CD4-positive, alpha-beta T cell (primary cell): ENCODE results near the gene HADH. TPM values are rescaled to one million over a fixed set of nuclear protein-coding genes. Genes with fewer than 3 reads are reported as not detected.
"Not testable (repeated sequence)": the region's sequence is repeated elsewhere in the genome, so short reads cannot be mapped to it uniquely, and the experiment has no call there.

Source experiments
- ATAC-seq: fragments of 200-7000 bp; cut with Tn5 transposase; one replicate; pipeline ENCODE4 v1.10.0; 2022; ENCODE audit warnings: mild to moderate bottlenecking; ENCODE audit not compliant: poor library complexity
- CTCF ChIA-PET: fragments of 350-600 bp; sonication (Branson Sonifier 250); formaldehyde crosslinking; loops from one replicate; lab custom pipeline; 2021; ENCODE audit warnings: antibody characterized with exemption, inconsistent platforms; lab: Charles Lee
- POLR2A ChIA-PET: fragments of 350-600 bp; sonication (Branson Sonifier 250); formaldehyde crosslinking; loops from one replicate; lab custom pipeline; 2021; ENCODE audit warnings: antibody characterized with exemption, inconsistent platforms; lab: Charles Lee
- DNase-seq, 14 experiments: peaks; one replicate each; pipeline ENCODE4 v3.0.0-alpha.2; 2013 to 2020; ENCODE audit warnings: mixed read lengths in 2 of 14
- H3K27ac ChIP-seq, 2 donors: one replicate each; pipeline versions ENCODE4 v1.5.1 to v1.7.0; 2013; ENCODE audit warnings: low read length in 2 of 2, low read depth in 1 of 2, mild to moderate bottlenecking in 1 of 2
- H3K27me3 ChIP-seq, 2 experiments: 1 replicate in 1 of 2; 2 replicates in 1 of 2; pipeline versions ENCODE4 v1.6.1 to v1.7.0; 2013; ENCODE audit warnings: low read length in 2 of 2, control low read depth in 1 of 2, mild to moderate bottlenecking in 1 of 2, moderate library complexity in 1 of 2; ENCODE audit not compliant: insufficient read depth in 2 of 2, control insufficient read depth in 1 of 2
- H3K36me3 ChIP-seq: one replicate; pipeline ENCODE4 v1.6.1; 2013; ENCODE audit warnings: low read length, control low read depth; ENCODE audit not compliant: insufficient read depth
- H3K4me1 ChIP-seq: one replicate; pipeline ENCODE4 v1.6.1; 2013; ENCODE audit warnings: low read length, control low read depth; ENCODE audit not compliant: insufficient read depth
- H3K4me3 ChIP-seq: one replicate; pipeline ENCODE4 v1.5.1; 2013; ENCODE audit warnings: mild to moderate bottlenecking, low read length, moderate library complexity
- H3K9me3 ChIP-seq, 2 experiments: 1 replicate in 1 of 2; 2 replicates in 1 of 2; pipeline versions ENCODE4 v1.6.1 to v1.7.0; 2013; ENCODE audit warnings: low read length in 2 of 2, mild to moderate bottlenecking in 2 of 2, control low read depth in 1 of 2, moderate library complexity in 1 of 2; ENCODE audit not compliant: control insufficient read depth in 1 of 2, insufficient read depth in 1 of 2
- H3K27ac Mint-ChIP-seq: one replicate; pipeline ENCODE4 v1.8.0; 2020; ENCODE audit warnings: mixed read lengths
- H3K27me3 Mint-ChIP-seq: one replicate; pipeline ENCODE4 v1.8.0; 2021; ENCODE audit warnings: mixed read lengths
- H3K36me3 Mint-ChIP-seq: one replicate; pipeline ENCODE4 v1.8.0; 2021; ENCODE audit warnings: low read depth, mixed read lengths
- H3K4me1 Mint-ChIP-seq: one replicate; pipeline ENCODE4 v1.8.0; 2021; ENCODE audit warnings: low read depth, mixed read lengths
- H3K4me3 Mint-ChIP-seq: one replicate; pipeline ENCODE4 v1.8.0; 2020; ENCODE audit warnings: mild to moderate bottlenecking, mixed read lengths
- H3K9me3 Mint-ChIP-seq: one replicate; pipeline ENCODE4 v1.8.0; 2020; ENCODE audit warnings: mixed read lengths
- intact Hi-C, 2 experiments: fragments of 100-400 bp; cut with DNase I in 1 of 2; cut with micrococcal nuclease in 1 of 2; formaldehyde crosslinking; loops; one replicate each; pipeline versions ENCODE4 v1.15.1 to v1.9.0; 2023 to 2025; cut with DNase I, micrococcal nuclease
- total RNA-seq, 174 experiments: library from RNA in 2 of 174; stranded (reverse) in 2 of 174; gene quantifications; one replicate each; pipeline ENCODE4 v1.2.3 and lab custom pipeline; 2021 to 2026
- TF ChIP-seq, protein P1 (sequence below): fragments of 200-600 bp; IDR thresholded peaks from one replicate; pipeline ENCODE4 v1.8.0; 2022; ENCODE audit warnings: antibody characterized with exemption, mild to moderate bottlenecking

Gene HADH
- total RNA-seq, 2 experiments from 2014 or later: 16.1 to 16.3 TPM

DNA sequence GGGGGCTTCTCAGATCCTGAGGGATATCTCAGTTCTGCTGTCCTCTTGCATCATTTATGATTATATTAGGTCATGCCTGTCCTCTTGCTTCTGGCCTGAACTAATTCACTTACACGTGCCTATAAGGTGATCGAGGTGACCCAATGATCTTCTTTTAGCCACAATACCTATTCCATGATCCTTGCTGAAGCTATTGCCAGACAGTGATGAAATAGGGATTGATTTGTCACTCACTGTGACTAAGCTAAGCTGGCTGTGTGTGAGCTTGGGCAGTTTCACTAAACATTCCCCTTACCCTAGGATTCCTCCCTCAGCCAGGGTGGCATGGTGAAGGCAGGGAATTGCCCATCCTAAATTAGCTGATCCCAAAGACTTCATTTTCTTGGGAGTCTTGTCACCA is 19.0 kb downstream of the HADH start:
- H3K36me3 Mint-ChIP-seq: peaks cover 41% of the 10 kb centered on the region
- H3K4me1 ChIP-seq: peaks cover 15% of the 10 kb centered on the region
- peaks cover 11% of the 10 kb centered on the region for H3K36me3 ChIP-seq
- peaks cover 40% of the 10 kb centered on the region for H3K4me1 Mint-ChIP-seq
- H3K27me3 ChIP-seq: no peaks in the 10 kb centered on the region
- no peak overlapping the region for H3K4me3 Mint-ChIP-seq
- ATAC-seq: no peak
- TF ChIP-seq, protein P1, sequence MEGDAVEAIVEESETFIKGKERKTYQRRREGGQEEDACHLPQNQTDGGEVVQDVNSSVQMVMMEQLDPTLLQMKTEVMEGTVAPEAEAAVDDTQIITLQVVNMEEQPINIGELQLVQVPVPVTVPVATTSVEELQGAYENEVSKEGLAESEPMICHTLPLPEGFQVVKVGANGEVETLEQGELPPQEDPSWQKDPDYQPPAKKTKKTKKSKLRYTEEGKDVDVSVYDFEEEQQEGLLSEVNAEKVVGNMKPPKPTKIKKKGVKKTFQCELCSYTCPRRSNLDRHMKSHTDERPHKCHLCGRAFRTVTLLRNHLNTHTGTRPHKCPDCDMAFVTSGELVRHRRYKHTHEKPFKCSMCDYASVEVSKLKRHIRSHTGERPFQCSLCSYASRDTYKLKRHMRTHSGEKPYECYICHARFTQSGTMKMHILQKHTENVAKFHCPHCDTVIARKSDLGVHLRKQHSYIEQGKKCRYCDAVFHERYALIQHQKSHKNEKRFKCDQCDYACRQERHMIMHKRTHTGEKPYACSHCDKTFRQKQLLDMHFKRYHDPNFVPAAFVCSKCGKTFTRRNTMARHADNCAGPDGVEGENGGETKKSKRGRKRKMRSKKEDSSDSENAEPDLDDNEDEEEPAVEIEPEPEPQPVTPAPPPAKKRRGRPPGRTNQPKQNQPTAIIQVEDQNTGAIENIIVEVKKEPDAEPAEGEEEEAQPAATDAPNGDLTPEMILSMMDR: no peak
- no peaks in the 10 kb centered on the region for H3K9me3 Mint-ChIP-seq
- DNase-seq: no peak
- H3K9me3 ChIP-seq: no peaks in the 10 kb centered on the region
- POLR2A ChIA-PET: no interaction called here
- intact Hi-C loops: no loop called here
- H3K27ac Mint-ChIP-seq: no peak overlapping the region
- no peak overlapping the region for H3K27ac ChIP-seq
- H3K27me3 Mint-ChIP-seq: no peaks in the 10 kb centered on the region
- CTCF ChIA-PET: interaction anchor here (1.1 kb wide), 1 partner anchor 10 kb away, joined by 4 read pairs; no protein-coding TSS in a partner anchor
- no peak overlapping the region for H3K4me3 ChIP-seq

DNA sequence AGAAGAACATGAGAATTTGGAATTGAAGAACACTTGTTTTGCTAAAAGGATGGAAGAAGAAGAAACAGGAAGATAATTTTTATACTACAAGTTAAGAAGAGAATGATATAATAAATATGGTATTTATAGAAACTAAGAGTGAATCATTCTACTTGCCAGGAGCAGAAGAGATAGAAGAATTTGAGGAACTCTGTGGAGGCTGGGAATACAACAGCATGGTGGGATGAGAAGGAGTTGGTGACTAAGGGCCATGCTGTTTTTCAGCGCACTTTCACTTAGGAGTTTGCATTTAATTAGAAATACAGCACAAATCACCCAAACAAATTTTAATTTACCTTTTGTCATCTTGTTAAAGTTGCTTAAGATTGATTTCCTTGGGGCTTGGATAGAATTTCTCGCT is 20.5 kb downstream of the HADH start:
- Histone ChIP-seq H3K36me3 (peaks cover 12% of the 10 kb centered on the region), H3K4me1 (peaks cover 8% of the 10 kb centered on the region), H3K27ac (no peak overlapping the region), H3K9me3 (no peaks in the 10 kb centered on the region), H3K4me3 (no peak overlapping the region), H3K27me3 (no peaks in the 10 kb centered on the region)
- TF ChIP-seq, protein P1: no peak
- Mint-ChIP-seq H3K9me3 (no peaks in the 10 kb centered on the region), H3K4me1 (peaks cover 26% of the 10 kb centered on the region), H3K27me3 (no peaks in the 10 kb centered on the region), H3K27ac (no peak overlapping the region), H3K36me3 (peaks cover 55% of the 10 kb centered on the region), H3K4me3 (no peak overlapping the region)
- no peak for ATAC-seq
- DNase-seq: no peak
- POLR2A ChIA-PET: no interaction called here
- CTCF ChIA-PET: interaction anchor here (1.3 kb wide), 1 partner anchor 8 kb away, joined by 3 read pairs; no protein-coding TSS in a partner anchor
- intact Hi-C loops: no loop called here

DNA sequence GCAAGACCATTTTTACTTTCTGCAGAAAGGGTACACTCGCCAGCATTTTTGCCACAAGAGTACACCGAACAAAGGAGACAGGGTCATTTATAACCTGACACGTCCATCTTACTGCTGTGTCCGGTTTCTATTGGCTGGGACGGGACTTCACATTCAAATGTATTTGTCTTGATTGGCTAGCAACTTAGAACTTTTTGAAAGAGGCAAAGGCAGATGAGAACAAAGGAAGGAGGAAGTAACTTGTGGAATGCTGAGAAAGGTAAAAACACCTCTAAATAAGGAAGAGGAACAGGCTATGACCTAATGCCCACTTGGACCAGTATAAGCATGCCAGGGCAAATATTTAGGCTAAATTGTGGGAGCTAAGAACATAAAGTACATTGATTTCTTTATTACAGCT is 22.7 kb downstream of the HADH start:
- ATAC-seq, POLR2A ChIA-PET, H3K9me3 ChIP-seq, CTCF ChIA-PET, H3K4me1 Mint-ChIP-seq, H3K4me1 ChIP-seq, H3K27ac Mint-ChIP-seq, DNase-seq, H3K9me3 Mint-ChIP-seq, H3K4me3 Mint-ChIP-seq, H3K27me3 Mint-ChIP-seq, intact Hi-C loops, H3K27ac ChIP-seq, H3K27me3 ChIP-seq, H3K4me3 ChIP-seq: not testable (repeated sequence)
- peaks cover 75% of the 10 kb centered on the region for H3K36me3 Mint-ChIP-seq
- peaks cover 21% of the 10 kb centered on the region for H3K36me3 ChIP-seq

DNA sequence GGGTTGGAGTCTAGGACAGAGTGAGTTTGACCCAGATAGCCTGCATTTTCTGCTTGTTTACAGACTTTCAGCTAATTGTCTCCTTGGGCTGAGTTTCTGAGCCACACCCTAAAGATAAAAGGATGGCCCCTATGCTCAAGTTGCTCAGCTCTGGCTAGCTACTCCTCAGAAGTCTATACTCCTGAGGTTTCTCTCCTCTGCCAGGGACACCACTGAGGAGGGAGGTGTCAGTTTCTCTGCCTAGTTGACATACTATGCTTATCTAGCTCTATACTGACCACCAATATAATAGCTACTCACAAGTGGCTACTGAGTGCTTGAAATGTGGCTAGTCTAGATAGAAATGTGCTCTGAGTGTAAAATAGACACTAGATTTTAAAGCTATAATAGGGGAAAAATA is 23.6 kb downstream of the HADH start:
- intact Hi-C loops: no loop called here
- CTCF ChIA-PET: interaction anchor here (1.2 to 1.3 kb wide), 2 partner anchors 186 to 551 kb away, joined by 3 to 6 read pairs; no protein-coding TSS in a partner anchor
- H3K27me3 Mint-ChIP-seq: no peaks in the 10 kb centered on the region

More for the DNA sequence above, 23.6 kb downstream of the HADH start:
- H3K36me3 ChIP-seq: peaks cover 21% of the 10 kb centered on the region
- H3K27me3 ChIP-seq: no peaks in the 10 kb centered on the region
- H3K4me1 ChIP-seq: no peaks in the 10 kb centered on the region
- POLR2A ChIA-PET: interaction anchor here (0.5 to 0.8 kb wide), 2 partner anchors 67 to 134 kb away, joined by 4 read pairs; no protein-coding TSS in a partner anchor
- ATAC-seq (no peak), DNase-seq (no peak)
- H3K9me3 ChIP-seq: no peaks in the 10 kb centered on the region
- H3K4me3 ChIP-seq: no peak overlapping the region
- Mint-ChIP-seq H3K27ac (no peak overlapping the region), H3K4me3 (no peak overlapping the region), H3K4me1 (peaks cover 5% of the 10 kb centered on the region), H3K9me3 (no peaks in the 10 kb centered on the region), H3K36me3 (peaks cover 76% of the 10 kb centered on the region)
- no peak overlapping the region for H3K27ac ChIP-seq
- TF ChIP-seq, protein P1: no peak
